SU-DHL-6 (cell line): ENCODE data around the gene PARS2.

Experiments used
- H2AFZ ChIP-seq: fragments of 200-600 bp; sonication (generic); 2 replicates; pipeline ENCODE4 v1.6.1; 2014; ENCODE audit warnings: low read depth, mild to moderate bottlenecking, moderate library complexity, mixed read lengths, antibody characterized with exemption, low read length; ENCODE audit not compliant: severe bottlenecking
- H3F3A ChIP-seq: fragments of 200-600 bp; shearing (Covaris generic); 2 replicates; pipeline ENCODE4 v1.6.0; 2016; ENCODE audit warnings: antibody characterized with exemption, mild to moderate bottlenecking; ENCODE audit not compliant: insufficient read depth
- H3K27ac ChIP-seq: fragments of 200-600 bp; sonication (generic); 2 replicates; pipeline ENCODE4 v1.5.1; 2016; ENCODE audit warnings: low read depth, mild to moderate bottlenecking, low read length, moderate library complexity, mixed read lengths
- H3K27me3 ChIP-seq: fragments of 200-600 bp; sonication (generic), shearing (Covaris generic); 2 replicates; pipeline ENCODE4 v1.6.0; 2014; ENCODE audit warnings: mild to moderate bottlenecking, low read length
- H3K36me3 ChIP-seq: fragments of 200-600 bp; sonication (generic); 2 replicates; pipeline ENCODE4 v1.6.1; 2014; ENCODE audit warnings: mild to moderate bottlenecking, low read length, mixed read lengths
- H3K4me2 ChIP-seq: fragments of 300-600, 200-600 bp; shearing (Covaris generic), sonication (generic); 2 replicates; pipeline ENCODE4 v1.6.0; 2014; ENCODE audit warnings: low read length, low read depth, mild to moderate bottlenecking; ENCODE audit not compliant: poor library complexity, severe bottlenecking
- H3K4me3 ChIP-seq: fragments of 200-600 bp; sonication (generic); 2 replicates; pipeline ENCODE4 v1.5.1; 2014; ENCODE audit warnings: antibody characterized with exemption, low read length, mild to moderate bottlenecking, mixed read lengths; ENCODE audit not compliant: insufficient read depth, poor library complexity, severe bottlenecking
- H3K79me2 ChIP-seq: fragments of 200-600 bp; sonication (generic); 2 replicates; pipeline ENCODE4 v1.6.1; 2014; ENCODE audit warnings: mild to moderate bottlenecking, low read length, moderate library complexity; ENCODE audit not compliant: insufficient read depth
- H3K9ac ChIP-seq: fragments of 200-600 bp; sonication (generic); 2 replicates; pipeline ENCODE4 v1.7.0; 2014; ENCODE audit warnings: mild to moderate bottlenecking, low read length
- H3K9me2 ChIP-seq: fragments of 200-600 bp; sonication (generic); replicated peaks from 2 replicates; pipeline ENCODE4 v1.6.1; 2014; ENCODE audit warnings: low read length; ENCODE audit not compliant: insufficient read depth
- H3K9me3 ChIP-seq: fragments of 200-600 bp; sonication (generic); 2 replicates; pipeline ENCODE4 v1.6.1; 2014; ENCODE audit warnings: low read length, mixed read lengths; ENCODE audit not compliant: insufficient read depth
- H4K20me1 ChIP-seq: fragments of 200-600 bp; sonication (generic); 2 replicates; pipeline ENCODE4 v1.6.1; 2014; ENCODE audit warnings: low read depth, mild to moderate bottlenecking, antibody characterized with exemption, low read length, moderate library complexity, mixed read lengths
- CTCF ChIP-seq: fragments of 200-600 bp; sonication (generic); IDR thresholded peaks from one replicate; pipeline ENCODE4 v1.5.1; 2017; ENCODE audit warnings: antibody characterized with exemption, mild to moderate bottlenecking, low read length, moderate library complexity; ENCODE audit not compliant: insufficient read depth, poor library complexity, severe bottlenecking
- EZH2phosphoT487 ChIP-seq: fragments of 200-600 bp; sonication (generic), shearing (Covaris generic); conservative IDR thresholded peaks from 2 replicates; pipeline ENCODE4 v1.6.1; 2018; ENCODE audit warnings: mild to moderate bottlenecking, antibody characterized with exemption, low read length, moderate library complexity, mixed read lengths

Gene PARS2

DNA sequence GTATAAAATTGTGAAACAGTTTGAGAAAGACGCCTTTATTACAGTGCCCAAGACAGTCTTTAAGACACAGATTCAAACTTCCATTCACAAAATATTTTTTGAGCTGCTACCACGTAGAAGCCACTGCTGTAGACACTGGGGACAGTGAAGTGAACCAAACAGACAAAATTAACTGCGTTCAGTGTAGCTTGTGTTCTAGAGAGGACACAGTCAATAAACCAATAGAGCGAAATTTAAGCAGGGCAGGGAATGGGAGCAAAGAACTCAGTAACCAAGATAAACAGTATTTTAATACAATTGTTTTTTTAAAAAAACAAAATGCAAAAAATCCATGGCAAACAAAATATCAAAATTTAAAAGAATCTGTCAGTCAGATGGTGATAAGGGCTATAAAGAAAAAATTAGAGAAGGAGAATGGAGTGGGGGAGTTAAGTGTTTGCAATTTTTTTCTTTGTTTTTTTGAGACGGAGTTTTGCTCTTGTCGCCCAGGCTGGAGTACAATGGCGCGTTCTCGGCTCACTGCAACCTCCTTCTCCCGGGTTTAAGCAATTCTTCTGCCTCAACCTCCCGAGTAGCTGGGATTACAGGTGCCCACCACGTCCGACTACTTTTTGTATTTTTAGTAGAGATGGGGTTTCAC is 719 bp upstream of the PARS2 start:
- no peaks in the 10 kb centered on the region for H3K9me3 ChIP-seq
- H3K27ac ChIP-seq, result no peak overlapping the region
- H3K9ac ChIP-seq, result peak overlapping the region; percentile 42

DNA sequence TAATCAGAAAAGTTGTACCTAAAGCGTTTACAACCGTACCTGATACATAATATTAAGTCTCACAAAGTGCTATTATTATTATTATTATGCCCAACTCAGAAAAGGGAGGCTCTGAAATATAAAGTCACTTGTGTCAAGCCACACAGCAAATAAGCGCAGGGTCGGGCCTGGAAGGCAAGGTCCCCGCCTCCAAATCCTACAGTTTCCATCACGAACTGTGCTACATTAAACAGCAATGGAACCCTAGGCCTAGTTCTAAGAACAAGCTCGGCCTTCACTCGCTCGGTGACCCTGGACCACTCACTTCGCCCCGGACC is 549 bp downstream of the PARS2 start:
- H3K36me3 ChIP-seq, result no peaks in the 10 kb centered on the region
- no peaks in the 10 kb centered on the region for H3K9me2 ChIP-seq
- TF ChIP-seq CTCF (no peak), EZH2phosphoT487 (no peak)
- peak overlapping the region; percentile 78 for H2AFZ ChIP-seq
- H3K9ac ChIP-seq, result peak overlapping the region; percentile 87
- no peaks in the 10 kb centered on the region for H3K27me3 ChIP-seq
- H3K4me2 ChIP-seq, result peak overlapping the region; percentile 86
- H4K20me1 ChIP-seq, result no peaks in the 10 kb centered on the region
- no peaks in the 10 kb centered on the region for H3F3A ChIP-seq
- H3K79me2 ChIP-seq, result peaks cover 11% of the 10 kb centered on the region; the same call in 1 of the 2 replicates
- H3K4me3 ChIP-seq, result peak overlapping the region; percentile 95
- no peak overlapping the region for H3K27ac ChIP-seq
- no peaks in the 10 kb centered on the region for H3K9me3 ChIP-seq

More for the DNA sequence above, 719 bp upstream of the PARS2 start:
- Histone ChIP-seq H3K79me2 (peaks cover 11% of the 10 kb centered on the region; the same call in 1 of the 2 replicates), H2AFZ (peak overlapping the region; percentile 98), H3K4me2 (peak overlapping the region; percentile 94), H3K4me3 (peak overlapping the region; percentile 59), H4K20me1 (no peaks in the 10 kb centered on the region), H3F3A (no peaks in the 10 kb centered on the region), H3K9me2 (no peaks in the 10 kb centered on the region), H3K27me3 (no peaks in the 10 kb centered on the region), H3K36me3 (no peaks in the 10 kb centered on the region)
- TF ChIP-seq EZH2phosphoT487 (no peak), CTCF (no peak)

GRCh38 chr1:54758678-54759348 is 5.5 kb downstream of the PARS2 start:
- Histone ChIP-seq H3K27ac (no peak overlapping the region), H3K9me2 (no peaks in the 10 kb centered on the region), H3F3A (no peaks in the 10 kb centered on the region), H2AFZ (no peak overlapping the region), H3K79me2 (peaks cover 8% of the 10 kb centered on the region; the same call in 1 of the 2 replicates), H3K27me3 (no peaks in the 10 kb centered on the region), H3K4me2 (no peak overlapping the region), H3K9me3 (no peaks in the 10 kb centered on the region), H3K9ac (no peak overlapping the region), H4K20me1 (no peaks in the 10 kb centered on the region; the same call in 1 of the 2 replicates), H3K4me3 (no peak overlapping the region), H3K36me3 (no peaks in the 10 kb centered on the region)
- TF ChIP-seq CTCF (no peak), EZH2phosphoT487 (no peak)
